Chondrocyte (in vitro differentiated cells): ENCODE measurements around the gene CSNK1A1L. TPM values are rescaled to one million over a fixed set of nuclear protein-coding genes. Genes with fewer than 3 reads are reported as not detected.

ENCODE experiments used
- DNase-seq: peaks from one replicate; pipeline ENCODE4 v3.0.0; 2021; ENCODE audit warnings: mixed read lengths, low spot score
- H3K27ac Mint-ChIP-seq: one replicate; pipeline ENCODE4 v1.8.0; 2021; ENCODE audit warnings: mild to moderate bottlenecking, moderate library complexity, mixed read lengths; ENCODE audit not compliant: unreplicated experiment
- H3K27me3 Mint-ChIP-seq: 2 replicates; pipeline ENCODE4 v1.8.0; 2021; ENCODE audit warnings: low read depth, mixed read lengths
- H3K36me3 Mint-ChIP-seq: 2 replicates; pipeline ENCODE4 v1.8.0; 2021; ENCODE audit warnings: low read depth, mixed read lengths
- H3K4me1 Mint-ChIP-seq: 2 replicates; pipeline ENCODE4 v1.8.0; 2021; ENCODE audit warnings: low read depth, mild to moderate bottlenecking, mixed read lengths
- H3K4me3 Mint-ChIP-seq: one replicate; pipeline ENCODE4 v1.8.0; 2021; ENCODE audit warnings: mild to moderate bottlenecking, moderate library complexity, mixed read lengths; ENCODE audit not compliant: unreplicated experiment
- H3K9me3 Mint-ChIP-seq: 2 replicates; pipeline ENCODE4 v1.8.0; 2021; ENCODE audit warnings: low read depth, mixed read lengths
- total RNA-seq: library from RNA; stranded (reverse); gene quantifications from 3 replicates; pipeline ENCODE4 v1.2.1, GENCODE V29; 2021
- TF ChIP-seq, protein P1 (sequence below): fragments of 200-600 bp; sonication (generic); IDR thresholded peaks from 2 replicates; pipeline ENCODE4 v1.5.0; 2021; ENCODE audit warnings: antibody characterized with exemption, mild to moderate bottlenecking, moderate library complexity

CSNK1A1L gene
- total RNA-seq, 1 donor from 2014 or later, result not detected

DNA sequence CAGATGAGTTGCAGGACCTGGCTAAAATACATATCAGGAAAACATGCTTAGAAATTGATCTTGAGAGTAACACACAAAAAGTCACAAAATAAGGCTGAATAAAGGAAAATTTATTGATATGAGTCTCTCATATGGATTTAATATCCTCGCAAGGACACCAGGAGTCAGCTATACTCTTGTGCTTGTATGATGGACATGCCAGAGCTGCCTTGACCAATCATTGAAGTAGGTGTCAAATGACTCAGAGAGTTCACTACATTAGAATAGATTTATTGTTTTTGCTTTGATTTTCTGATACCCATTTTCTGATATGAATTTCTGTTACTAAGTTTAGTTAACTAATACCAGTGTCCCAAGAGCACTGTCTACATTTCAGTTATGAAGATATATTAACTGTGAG lies 37.4 kb upstream of the CSNK1A1L start:
- H3K27ac Mint-ChIP-seq, result no peak overlapping the region
- TF ChIP-seq, protein P1, sequence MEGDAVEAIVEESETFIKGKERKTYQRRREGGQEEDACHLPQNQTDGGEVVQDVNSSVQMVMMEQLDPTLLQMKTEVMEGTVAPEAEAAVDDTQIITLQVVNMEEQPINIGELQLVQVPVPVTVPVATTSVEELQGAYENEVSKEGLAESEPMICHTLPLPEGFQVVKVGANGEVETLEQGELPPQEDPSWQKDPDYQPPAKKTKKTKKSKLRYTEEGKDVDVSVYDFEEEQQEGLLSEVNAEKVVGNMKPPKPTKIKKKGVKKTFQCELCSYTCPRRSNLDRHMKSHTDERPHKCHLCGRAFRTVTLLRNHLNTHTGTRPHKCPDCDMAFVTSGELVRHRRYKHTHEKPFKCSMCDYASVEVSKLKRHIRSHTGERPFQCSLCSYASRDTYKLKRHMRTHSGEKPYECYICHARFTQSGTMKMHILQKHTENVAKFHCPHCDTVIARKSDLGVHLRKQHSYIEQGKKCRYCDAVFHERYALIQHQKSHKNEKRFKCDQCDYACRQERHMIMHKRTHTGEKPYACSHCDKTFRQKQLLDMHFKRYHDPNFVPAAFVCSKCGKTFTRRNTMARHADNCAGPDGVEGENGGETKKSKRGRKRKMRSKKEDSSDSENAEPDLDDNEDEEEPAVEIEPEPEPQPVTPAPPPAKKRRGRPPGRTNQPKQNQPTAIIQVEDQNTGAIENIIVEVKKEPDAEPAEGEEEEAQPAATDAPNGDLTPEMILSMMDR, result no peak

DNA sequence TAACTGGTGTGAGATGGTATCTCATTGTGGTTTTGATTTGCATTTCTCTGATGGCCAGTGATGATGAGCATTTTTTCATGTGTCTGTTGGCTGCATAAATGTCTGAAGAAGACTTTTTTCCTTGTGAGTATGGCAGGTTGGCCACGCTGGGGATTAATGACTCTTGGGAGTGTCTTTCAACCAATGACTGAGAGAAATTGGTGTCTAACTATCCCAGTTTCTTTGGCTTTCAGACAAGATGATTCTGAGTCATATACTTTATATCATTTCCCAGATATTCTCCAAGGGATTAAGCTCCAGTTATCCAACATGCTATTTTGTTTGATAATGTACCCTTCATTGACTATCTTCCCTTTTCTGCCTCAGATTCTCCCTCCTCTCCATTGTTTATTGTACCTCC lies 35.5 kb upstream of the CSNK1A1L start:
- no peak for DNase-seq
- TF ChIP-seq, protein P1, result no peak
- H3K4me1 Mint-ChIP-seq, result peaks cover 45% of the 10 kb centered on the region
- H3K27ac Mint-ChIP-seq, result no peak overlapping the region
- H3K27me3 Mint-ChIP-seq, result no peaks in the 10 kb centered on the region
- peaks cover 4% of the 10 kb centered on the region for H3K9me3 Mint-ChIP-seq
- no peaks in the 10 kb centered on the region for H3K36me3 Mint-ChIP-seq
- H3K4me3 Mint-ChIP-seq, result no peak overlapping the region

More for the DNA sequence above, 37.4 kb upstream of the CSNK1A1L start:
- Mint-ChIP-seq H3K9me3 (peaks cover 9% of the 10 kb centered on the region), H3K36me3 (no peaks in the 10 kb centered on the region), H3K4me1 (peaks cover 30% of the 10 kb centered on the region), H3K4me3 (no peak overlapping the region), H3K27me3 (no peaks in the 10 kb centered on the region)
- no peak for DNase-seq

GRCh38 chr13:37139356-37139755 lies 33.9 kb upstream of the CSNK1A1L start:
- no peaks in the 10 kb centered on the region for H3K27me3 Mint-ChIP-seq
- TF ChIP-seq, protein P1, result no peak
- no peak overlapping the region for H3K27ac Mint-ChIP-seq
- H3K9me3 Mint-ChIP-seq, result peaks cover 4% of the 10 kb centered on the region
- DNase-seq, result no peak
- no peaks in the 10 kb centered on the region for H3K36me3 Mint-ChIP-seq
- no peak overlapping the region for H3K4me3 Mint-ChIP-seq
- peaks cover 50% of the 10 kb centered on the region for H3K4me1 Mint-ChIP-seq

DNA sequence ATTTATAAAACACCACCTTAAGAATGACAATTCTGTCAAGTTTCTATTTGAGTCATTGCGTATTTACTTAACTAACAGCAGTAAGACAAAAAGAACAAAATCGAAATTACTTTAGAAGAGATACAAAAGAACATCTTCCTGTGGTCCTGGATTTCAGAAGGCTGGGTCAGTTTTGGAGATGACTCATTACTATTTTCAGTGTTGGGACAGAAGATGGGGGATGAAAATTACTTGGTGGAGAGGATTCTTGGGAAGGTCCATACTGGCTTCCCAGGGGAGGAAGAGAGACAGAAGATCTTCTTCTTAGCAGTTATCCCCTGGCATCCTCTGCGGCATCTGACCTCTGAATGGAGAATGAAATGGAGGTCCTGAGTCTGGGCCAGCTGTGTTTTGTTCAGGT lies 33.5 kb upstream of the CSNK1A1L start:
- Mint-ChIP-seq H3K4me3 (no peak overlapping the region), H3K27me3 (no peaks in the 10 kb centered on the region), H3K36me3 (no peaks in the 10 kb centered on the region), H3K27ac (no peak overlapping the region), H3K4me1 (peaks cover 50% of the 10 kb centered on the region), H3K9me3 (peaks cover 4% of the 10 kb centered on the region)
- no peak for DNase-seq
- TF ChIP-seq, protein P1, result no peak

- TF ChIP-seq, protein P1, result peak; percentile 61
- DNase-seq, result no peak
- Mint-ChIP-seq H3K4me3 (no peak overlapping the region), H3K27ac (peak overlapping the region; percentile 20), H3K9me3 (peaks cover 8% of the 10 kb centered on the region), H3K4me1 (peaks cover 51% of the 10 kb centered on the region), H3K36me3 (no peaks in the 10 kb centered on the region), H3K27me3 (no peaks in the 10 kb centered on the region)
These were observed 32.7 kb upstream of the CSNK1A1L start for GRCh38 chr13:37138169-37138568.
